ENCODE data around the gene SIT1. TPM values are rescaled to one million over a fixed set of nuclear protein-coding genes. Genes with fewer than 3 reads are reported as not detected.
"Not testable (repeated sequence)": the region's sequence is repeated elsewhere in the genome, so short reads cannot be mapped to it uniquely, and the experiment has no call there.

The SIT1 gene
- total RNA-seq, 1 donor from 2014 or later: not detected

DNA sequence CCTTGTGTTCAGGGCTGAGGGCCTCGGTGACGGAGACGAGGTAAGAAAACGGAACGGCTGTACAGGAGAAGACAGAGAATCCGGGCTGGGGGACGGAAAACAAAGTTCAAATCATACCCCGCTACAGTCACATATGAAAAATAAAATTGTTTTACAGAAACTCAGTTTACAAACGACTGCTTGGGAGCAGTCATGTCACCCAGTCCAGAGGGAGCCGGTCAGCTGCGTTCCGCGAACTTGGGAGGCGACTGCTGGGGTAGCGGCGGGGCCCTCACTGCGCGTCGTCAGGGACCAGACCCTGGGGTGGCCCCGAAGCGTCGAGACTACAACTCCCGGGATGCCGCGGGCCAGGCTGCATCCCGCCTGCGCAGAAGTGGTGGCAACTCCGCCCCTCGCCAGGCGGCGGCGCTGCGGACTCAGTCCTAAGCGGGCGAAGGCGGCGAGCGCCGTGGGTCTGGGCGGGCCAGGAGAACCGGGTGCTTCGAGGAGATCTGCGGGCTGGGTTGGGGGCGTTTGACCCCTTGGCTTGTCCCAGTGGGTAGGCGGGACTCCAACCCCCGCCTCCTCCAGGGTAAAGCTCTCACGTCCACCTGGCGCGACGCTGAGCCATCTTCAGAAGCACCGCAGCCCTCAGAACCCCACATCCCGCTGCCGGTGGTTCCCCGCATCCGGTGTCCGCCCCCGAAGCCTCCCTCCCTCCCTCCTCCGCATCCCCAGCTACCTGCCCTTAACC is 4.0 kb downstream of the SIT1 start:
- intact Hi-C loops (cut with DNase I): loop anchor here (2.0 to 10.0 kb wide), 2 partner anchors 42 to 238 kb away; partner anchors contain the start of gene TESK1
- DNase-seq (ENCODE audit: missing footprints): peak; percentile 97
- peak; percentile 97 for ATAC-seq

DNA sequence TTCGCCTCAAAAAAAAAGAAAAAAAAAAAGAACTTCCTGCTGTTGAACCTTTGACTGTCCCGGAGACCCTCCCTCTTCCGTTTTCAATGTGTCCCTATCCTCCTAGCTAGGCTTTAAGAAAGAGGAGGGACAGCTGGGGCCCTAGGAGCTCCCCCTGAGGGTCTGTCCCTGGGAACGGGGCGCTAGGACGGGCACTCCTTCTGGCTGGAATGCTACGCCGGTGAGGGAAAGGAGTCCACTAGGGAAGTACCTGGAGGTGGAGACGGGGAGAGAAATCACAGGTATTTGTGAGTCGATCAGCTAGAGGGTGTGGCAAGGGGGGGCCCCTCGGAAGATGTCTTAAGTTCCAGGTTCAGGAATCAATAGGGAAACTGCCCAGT is 4.6 kb downstream of the SIT1 start:
- DNase-seq (ENCODE audit: missing footprints) (no peak), ATAC-seq (peak; percentile 17)
- intact Hi-C loops (cut with DNase I): loop anchor here (2.0 to 10.0 kb wide), 2 partner anchors 41 to 239 kb away; partner anchors contain the start of gene TESK1

DNA sequence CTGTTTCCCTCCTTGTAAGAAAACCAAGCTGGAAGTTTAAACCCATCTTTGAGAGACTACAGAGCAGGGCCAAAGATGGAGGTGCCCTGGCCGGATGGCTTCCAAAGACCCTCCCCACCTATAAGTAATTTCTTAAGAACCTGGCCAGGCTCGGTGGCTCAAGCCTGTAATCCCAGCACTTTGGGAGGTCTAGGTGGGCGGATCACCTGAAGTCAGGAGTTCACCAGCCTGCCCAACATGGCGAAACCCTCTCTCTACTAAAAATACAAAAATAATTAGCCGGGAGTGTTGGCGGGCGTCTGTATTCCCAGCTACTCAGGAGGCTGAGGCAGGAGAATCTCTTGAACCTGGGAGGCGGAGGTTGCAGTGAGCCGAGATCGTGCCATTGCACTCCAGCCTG is 5.0 kb downstream of the SIT1 start:
- intact Hi-C loops (cut with DNase I): loop anchor here (2.0 to 10.0 kb wide), 2 partner anchors 41 to 239 kb away; partner anchors contain the start of gene TESK1
- DNase-seq (ENCODE audit: missing footprints); ATAC-seq: not testable (repeated sequence)

DNA sequence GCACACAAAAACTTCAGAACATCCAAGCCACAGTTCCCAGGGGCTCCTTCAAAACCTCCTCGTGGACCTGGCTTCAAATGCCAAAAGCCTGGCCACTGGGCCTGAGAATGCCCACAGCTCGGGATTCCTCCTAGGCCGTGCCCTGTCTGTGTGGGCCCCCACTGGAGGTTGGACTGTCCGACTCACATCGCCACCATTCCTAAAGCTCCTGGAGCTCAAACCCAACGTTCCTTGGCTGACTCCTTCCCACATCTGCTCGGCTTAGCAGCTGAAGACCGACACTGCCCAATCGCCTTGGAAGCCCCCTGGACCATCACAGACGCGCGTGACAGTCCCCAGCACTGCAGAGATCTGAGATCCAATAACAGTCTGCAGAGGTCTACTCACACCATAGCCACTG is 7.7 kb downstream of the SIT1 start:
- intact Hi-C loops (cut with DNase I): loop anchor here (10.0 kb wide), 1 partner anchor 242 kb away; no protein-coding TSS in a partner anchor
- DNase-seq (ENCODE audit: missing footprints): no peak
- ATAC-seq: no peak

DNA sequence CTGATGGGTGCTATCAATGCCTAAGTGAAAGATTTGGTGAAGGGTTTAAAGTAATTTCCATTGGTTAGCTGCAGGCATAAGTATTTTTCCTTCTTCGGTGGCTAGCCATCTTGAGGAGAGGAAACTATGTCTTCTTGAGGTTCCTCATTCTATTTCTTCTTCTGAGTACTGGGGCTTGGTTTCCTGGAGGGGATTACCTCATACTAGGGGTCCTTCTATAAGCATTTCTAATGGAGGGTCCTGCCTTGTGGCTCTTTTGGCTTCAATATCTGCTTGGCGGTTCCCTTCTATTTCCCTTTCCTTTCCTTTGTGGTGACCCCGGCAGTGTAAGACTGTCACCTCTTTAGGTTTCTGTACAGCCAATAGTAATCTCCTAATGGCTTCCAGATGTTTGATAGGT is 9.3 kb downstream of the SIT1 start:
- ATAC-seq; DNase-seq (ENCODE audit: missing footprints): not testable (repeated sequence)
- intact Hi-C loops (cut with DNase I): loop anchor here (10.0 kb wide), 1 partner anchor 243 kb away; no protein-coding TSS in a partner anchor

DNA sequence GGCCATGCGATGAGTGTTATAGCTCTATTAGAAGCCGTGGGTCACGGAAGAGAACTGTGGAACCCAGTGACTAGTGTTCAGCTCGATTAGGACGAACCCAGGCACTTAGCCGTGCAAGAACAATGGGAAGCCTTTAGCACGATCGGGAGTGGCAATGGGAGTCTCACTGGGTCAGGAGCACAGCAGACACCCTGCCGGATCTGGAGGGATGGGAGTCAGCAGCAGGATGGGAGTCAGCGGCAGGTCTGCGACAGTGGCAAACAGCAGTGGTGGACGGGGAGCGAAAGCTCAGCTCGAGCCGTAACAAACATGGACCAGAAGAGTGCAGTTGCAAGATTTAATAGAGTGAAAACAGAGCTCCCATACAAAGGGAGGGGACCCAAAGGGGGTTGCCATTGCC is 10.3 kb downstream of the SIT1 start:
- intact Hi-C loops (cut with DNase I): loop anchor here (10.0 kb wide), 1 partner anchor 244 kb away; no protein-coding TSS in a partner anchor
- ATAC-seq; DNase-seq (ENCODE audit: missing footprints): not testable (repeated sequence)

DNA sequence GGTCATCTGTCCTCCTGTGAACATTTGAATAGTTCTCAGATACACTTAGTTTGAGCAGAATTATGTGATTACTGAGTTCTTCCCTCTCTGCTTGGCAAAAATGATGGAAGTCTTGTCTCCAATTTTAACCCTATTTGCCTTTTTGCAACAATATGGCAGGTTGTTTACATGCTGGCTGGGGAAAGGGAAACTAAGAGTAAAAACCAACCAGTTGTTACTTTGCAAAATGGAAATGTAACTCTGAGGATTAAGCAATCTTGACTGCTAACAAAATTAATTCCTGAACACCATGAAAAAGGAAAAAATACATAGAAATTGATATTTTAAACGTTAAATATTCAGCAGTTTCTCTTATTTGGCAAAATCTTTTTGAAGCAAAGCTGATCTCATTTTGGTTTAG is 11.1 kb downstream of the SIT1 start:
- intact Hi-C loops (cut with DNase I): loop anchor here (10.0 kb wide), 1 partner anchor 245 kb away; no protein-coding TSS in a partner anchor
- DNase-seq (ENCODE audit: missing footprints) (no peak), ATAC-seq (no peak)

DNA sequence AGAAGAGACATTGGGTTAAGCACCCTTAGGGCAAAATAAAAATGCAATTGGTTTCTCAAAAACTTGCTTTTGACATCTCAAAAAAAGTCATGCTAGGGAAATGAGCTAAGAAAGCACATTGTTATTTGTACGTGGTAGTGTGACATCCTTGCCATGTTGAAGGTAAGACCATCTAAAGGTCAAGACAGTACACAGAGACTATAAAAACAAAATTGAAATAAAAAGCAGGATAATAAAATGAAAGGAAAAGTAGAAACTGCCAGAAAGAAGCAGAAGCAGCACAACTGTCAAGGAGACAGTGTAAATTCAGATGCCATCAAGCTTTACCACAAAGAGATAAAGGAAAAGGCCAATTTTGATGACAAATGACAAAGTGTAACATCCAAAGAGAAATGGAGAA is 11.5 kb downstream of the SIT1 start:
- ATAC-seq; DNase-seq (ENCODE audit: missing footprints); intact Hi-C loops (cut with DNase I): not testable (repeated sequence)

DNA sequence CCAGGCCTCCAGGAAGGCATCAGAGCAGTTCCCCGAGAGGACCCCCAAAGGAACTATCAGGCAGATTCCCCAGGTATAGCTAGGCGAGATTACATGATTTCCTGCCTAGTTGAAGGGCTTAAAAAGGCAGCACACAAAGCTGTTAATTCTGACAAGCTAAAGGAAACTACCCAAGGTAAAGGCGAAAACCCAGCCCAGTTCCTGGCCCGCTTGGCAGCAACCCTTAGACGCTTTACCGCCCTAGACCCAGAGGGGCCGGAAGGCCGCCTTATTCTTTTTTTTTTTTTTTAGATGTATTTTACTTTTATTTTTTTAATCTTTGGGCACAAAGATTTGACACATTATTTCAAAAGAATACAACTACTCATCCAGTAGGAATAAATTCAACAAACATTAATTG is 12.0 kb downstream of the SIT1 start:
- DNase-seq (ENCODE audit: missing footprints); ATAC-seq; intact Hi-C loops (cut with DNase I): not testable (repeated sequence)

DNA sequence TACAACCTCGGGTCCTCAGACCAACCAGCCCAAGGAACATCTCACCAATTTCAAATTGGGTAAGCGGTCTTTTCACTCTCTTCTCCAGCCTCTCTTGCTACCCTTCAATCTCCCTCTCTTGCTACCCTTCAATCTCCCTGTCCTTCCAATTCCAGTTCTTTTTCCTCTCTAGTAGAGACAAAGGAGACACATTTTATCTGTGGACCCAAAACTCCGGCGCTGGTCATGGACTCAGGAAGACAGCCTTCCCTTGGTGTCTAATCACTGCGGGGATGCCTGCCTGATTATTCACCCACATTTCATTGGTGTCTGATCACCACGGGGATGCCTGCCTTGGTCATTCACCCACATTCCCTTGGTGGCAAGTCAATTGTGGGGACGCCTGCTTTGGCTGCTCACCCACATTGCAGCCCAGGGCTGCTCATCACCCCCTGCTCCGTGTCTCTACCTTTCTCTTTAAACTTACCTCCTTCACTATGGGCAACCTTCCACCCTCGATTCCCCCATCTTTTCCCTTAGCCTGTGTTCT is 13.2 kb downstream of the SIT1 start:
- DNase-seq (ENCODE audit: missing footprints); intact Hi-C loops (cut with DNase I); ATAC-seq: not testable (repeated sequence)

DNA sequence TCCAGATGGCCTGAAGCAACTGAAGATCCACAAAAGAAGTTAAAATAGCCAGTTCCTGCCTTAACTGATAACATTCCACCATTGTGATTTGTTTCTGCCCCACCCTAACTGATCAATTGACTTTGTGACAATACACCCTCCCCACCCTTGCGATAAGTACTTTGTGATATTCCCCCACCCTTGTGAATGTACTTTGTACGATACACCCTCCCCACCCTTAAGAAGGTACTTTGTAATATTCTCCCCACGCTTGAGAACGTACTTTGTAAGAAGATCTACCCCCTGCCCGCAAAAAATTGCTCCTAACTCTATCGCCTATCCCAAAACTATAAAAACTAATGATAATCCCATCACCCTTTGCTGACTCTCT is 13.9 kb downstream of the SIT1 start:
- ATAC-seq; intact Hi-C loops (cut with DNase I); DNase-seq (ENCODE audit: missing footprints): not testable (repeated sequence)

DNA sequence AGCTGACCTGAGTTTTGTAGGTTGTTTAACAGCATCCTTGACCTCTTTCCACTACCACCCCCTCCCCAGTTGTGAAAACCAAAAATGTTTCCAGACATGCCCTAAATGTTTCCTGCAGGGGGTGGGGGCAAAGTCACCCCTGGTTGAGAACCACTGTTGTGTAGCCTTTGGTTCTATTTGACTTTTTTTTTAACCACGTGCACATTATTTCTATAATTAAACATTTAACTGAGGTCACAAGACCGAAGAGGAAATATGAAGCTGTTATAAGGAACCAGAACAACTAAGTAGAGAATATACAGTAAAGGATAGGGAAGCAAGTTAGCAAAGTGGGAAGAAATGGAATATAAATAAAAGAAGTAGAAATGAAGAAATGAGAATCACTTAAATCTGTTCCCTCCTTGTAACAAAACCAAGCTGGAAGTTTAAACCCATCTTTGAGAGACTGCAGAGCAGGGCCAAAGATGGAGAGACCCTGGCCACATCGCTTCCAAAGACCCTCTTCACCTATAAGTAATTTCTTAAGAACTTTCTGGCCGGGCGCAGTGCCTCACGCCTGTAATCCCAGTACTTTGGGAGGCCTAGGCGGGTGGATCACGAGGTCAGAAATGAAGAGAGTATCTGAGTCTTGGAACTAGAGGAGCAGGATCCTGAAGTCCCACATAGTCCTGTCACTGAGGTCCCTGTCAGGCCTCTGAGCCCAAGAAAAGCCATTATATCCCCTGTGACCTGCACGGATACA is 14.4 kb downstream of the SIT1 start:
- intact Hi-C loops (cut with DNase I): no loop called here
- DNase-seq (ENCODE audit: missing footprints) (no peak), ATAC-seq (no peak)

DNA sequence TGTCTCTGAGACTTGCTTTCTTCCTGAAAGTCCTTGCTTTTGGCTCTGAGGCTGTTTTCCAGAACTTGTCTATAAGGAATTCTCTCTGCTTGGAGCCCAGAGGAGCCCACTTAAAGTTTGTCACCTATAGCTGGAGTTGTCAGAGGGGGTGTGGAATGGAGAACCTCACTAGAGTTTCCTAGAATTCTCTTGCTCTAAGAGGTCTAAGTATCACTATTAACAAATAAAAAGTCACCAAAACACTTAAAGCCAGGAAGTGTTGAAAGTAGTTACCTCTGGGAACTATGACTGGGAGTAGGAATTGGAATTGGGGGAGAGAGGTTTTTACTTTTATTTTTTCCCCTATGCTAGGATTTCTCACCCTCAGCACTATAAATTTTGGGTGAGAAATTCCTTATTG is 15.0 kb downstream of the SIT1 start:
- no peak for ATAC-seq
- intact Hi-C loops (cut with DNase I): no loop called here
- no peak for DNase-seq (ENCODE audit: missing footprints)

DNA sequence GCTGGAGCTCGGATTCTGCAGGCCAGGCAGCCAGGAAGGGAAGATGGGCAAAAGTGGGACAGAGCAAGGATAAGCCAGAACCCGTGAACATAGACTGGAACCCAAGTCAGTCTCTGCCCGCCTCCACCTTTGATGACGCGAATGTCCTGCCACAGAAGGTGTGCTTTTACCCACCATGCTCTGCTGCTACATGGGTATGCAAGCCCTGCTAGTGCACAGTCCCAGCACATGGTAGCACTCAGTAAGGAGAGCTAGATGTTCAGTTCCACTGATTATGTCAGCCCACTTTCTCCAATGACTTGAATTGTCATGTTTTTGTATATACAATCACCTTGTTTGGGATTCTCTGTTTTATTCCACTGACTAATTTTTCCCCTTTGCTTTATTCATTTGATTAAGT is 21.1 kb downstream of the SIT1 start:
- intact Hi-C loops (cut with DNase I): no loop called here
- DNase-seq (ENCODE audit: missing footprints): no peak
- ATAC-seq: no peak

DNA sequence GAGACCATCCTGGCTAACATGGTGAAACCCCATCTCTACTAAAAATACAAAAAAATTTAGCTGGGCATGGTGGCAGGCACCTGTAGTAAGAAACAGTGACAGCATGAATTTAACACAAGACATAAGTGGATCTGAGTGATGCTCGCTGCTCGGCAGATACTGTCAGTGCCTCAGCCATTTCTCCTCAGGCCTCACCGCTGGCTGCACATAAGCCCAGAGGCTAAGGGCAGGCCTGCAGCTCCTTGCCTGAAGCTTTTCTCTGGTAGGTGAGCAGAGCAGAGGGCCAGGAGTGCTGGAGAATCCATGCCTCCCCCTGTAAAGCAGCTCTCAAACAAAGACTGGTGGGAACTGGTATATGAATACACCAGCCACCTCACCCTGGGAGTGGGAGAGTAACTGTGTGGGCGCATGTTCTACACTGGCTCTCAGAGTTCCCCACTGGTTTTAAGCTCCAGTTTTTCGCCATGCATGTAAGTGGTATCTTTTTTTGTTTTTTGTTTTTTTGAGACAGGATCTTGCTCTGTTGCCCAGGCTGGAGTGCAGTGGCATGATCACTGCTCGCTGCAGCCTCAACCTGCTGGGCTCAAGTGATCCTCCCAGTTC is 22.2 kb downstream of the SIT1 start:
- ATAC-seq (no peak), DNase-seq (ENCODE audit: missing footprints) (no peak)
- intact Hi-C loops (cut with DNase I): no loop called here

DNA sequence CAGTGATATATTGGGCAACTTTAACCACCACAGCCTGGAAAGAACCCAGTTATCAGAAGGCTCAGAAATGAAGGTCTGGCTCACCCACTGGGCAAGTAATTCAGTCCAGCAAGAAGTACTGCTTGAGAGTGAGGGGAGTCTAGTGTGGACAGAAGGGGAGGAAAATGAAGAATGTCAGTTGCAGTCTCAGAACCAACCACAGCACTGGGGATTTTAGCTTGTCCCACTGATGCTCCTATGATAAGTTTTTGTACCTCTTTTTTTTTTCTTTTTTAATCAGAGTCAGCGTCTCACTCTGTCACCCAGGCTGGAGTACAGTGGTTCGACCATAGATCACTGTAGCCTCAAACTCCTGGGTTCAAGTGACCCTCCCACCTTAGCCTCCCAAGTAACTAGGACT is 23.2 kb downstream of the SIT1 start:
- ATAC-seq (no peak), DNase-seq (ENCODE audit: missing footprints) (no peak)
- intact Hi-C loops (cut with DNase I): no loop called here

DNA sequence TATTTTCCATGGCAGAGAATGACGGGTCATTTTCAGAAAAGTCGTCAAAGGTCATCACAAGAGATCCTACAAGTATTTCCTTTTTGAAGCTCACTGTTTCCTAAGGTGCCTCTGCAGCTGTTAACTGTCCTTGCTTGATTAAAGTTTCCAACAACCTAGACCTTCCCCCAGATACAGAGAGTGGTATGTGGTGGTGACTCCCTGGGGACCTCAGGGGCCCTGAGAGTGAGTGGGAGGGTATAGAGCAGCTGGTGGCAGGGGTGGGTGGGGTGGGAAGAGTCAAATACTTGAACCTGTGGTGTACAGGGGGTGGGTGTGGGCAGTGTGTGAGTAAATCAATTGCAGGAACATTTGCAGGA is 31.0 kb downstream of the SIT1 start:
- intact Hi-C loops (cut with DNase I): no loop called here
- ATAC-seq: no peak
- DNase-seq (ENCODE audit: missing footprints): no peak

DNA sequence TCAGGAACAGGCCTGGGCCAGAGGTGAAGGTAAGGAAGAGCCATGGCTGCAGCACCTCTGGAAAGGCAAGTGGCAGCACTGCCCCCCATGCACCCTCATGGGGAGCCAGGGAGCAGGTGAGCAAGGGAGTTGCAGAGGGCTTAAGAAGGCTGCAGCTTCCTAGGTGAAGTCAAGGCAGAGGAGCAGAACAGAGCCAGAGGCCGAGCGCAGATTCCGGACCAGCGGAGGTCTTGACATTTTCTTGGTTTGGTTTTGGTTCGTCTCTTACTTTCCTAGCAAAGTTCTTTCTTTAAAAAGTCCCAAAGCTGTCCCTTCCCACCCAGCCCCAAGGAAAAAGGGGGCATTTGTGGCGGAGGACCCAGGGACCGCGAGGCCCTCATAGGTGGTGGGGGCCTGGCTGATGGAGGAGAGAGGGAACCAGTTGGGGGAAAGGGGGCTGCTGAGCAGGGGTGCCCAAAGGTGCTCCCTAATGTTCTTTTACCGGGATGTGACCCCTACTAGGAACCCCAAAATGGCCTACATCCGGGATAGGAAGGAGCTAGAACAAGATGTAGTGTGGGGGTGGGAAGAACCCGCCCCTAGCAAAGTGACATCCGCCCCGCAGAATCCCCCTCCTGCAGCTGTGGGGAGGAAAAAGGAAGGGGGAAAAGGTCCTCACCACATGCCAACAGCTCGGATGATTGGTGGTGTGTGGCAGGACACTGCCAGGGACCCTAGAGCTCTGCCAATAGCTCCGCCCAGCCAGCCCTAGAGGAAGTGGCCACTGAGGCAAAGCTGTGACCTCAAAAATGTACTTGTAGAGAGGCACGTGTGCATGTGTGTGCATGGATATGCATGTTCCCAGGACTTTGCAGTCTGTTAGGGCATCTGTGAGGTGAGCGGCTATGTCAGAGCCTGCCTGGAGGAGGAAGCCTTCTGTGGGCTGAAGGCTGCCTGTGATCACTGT is 31.6 kb downstream of the SIT1 start:
- DNase-seq (ENCODE audit: missing footprints) (no peak), ATAC-seq (peak; percentile 33)
- intact Hi-C loops (cut with DNase I): no loop called here

All from Right ventricle myocardium inferior (tissue), 1 donor.